ENCODE data around the gene CCSER1.

CCSER1 gene

GRCh38 chr4:91283726-91284230, 1156.6 kb downstream of the CCSER1 start:
- no peak for DNase-seq (ENCODE audit: low read depth, low spot score)
- no peak overlapping the region for H3K9ac ChIP-seq (ENCODE audit: insufficient read length)
- no peak for TF ChIP-seq FOXP2 (optimal IDR thresholded peaks at IDR 0.05; ENCODE audit: control extremely low read depth, extremely low read length, insufficient read depth)
- TF ChIP-seq POLR2AphosphoS5 (IDR thresholded peaks at IDR 0.05; ENCODE audit: borderline replicate concordance, low read depth, low read length) = no peak
- TF ChIP-seq EZH2 (IDR thresholded peaks at IDR 0.05) = no peak
- H3K27ac ChIP-seq = no peak overlapping the region
- no peaks in the 10 kb centered on the region for H3K9me3 ChIP-seq (ENCODE audit: low read depth, low read length)
- no peak overlapping the region for H3K4me3 ChIP-seq
- no peaks in the 10 kb centered on the region for H3K36me3 ChIP-seq (ENCODE audit: insufficient read depth, low read length)

- H3K9me3 ChIP-seq (ENCODE audit: low read depth, low read length) = no peaks in the 10 kb centered on the region
- H3K27ac ChIP-seq = no peak overlapping the region
- no peaks in the 10 kb centered on the region for H3K36me3 ChIP-seq (ENCODE audit: insufficient read depth, low read length)
- no peak for TF ChIP-seq POLR2AphosphoS5 (IDR thresholded peaks at IDR 0.05; ENCODE audit: borderline replicate concordance, low read depth, low read length)
- no peak for TF ChIP-seq EZH2 (IDR thresholded peaks at IDR 0.05)
- no peak for TF ChIP-seq FOXP2 (optimal IDR thresholded peaks at IDR 0.05; ENCODE audit: control extremely low read depth, extremely low read length, insufficient read depth)
- H3K9ac ChIP-seq (ENCODE audit: insufficient read length) = no peak overlapping the region
- no peak for DNase-seq (ENCODE audit: low read depth, low spot score)
- no peak overlapping the region for H3K4me3 ChIP-seq
Observed at GRCh38 chr4:91284480-91284879, 1157.3 kb downstream of the CCSER1 start.

- TF ChIP-seq FOXP2 (optimal IDR thresholded peaks at IDR 0.05; ENCODE audit: control extremely low read depth, extremely low read length, insufficient read depth) (no peak), EZH2 (IDR thresholded peaks at IDR 0.05) (no peak), POLR2AphosphoS5 (IDR thresholded peaks at IDR 0.05; ENCODE audit: borderline replicate concordance, low read depth, low read length) (no peak)
- Histone ChIP-seq H3K9me3 (ENCODE audit: low read depth, low read length) (no peaks in the 10 kb centered on the region), H3K36me3 (ENCODE audit: insufficient read depth, low read length) (no peaks in the 10 kb centered on the region), H3K4me3 (no peak overlapping the region), H3K9ac (ENCODE audit: insufficient read length) (no peak overlapping the region), H3K27ac (no peak overlapping the region)
- no peak for DNase-seq (ENCODE audit: low read depth, low spot score)
Observed at GRCh38 chr4:91285487-91285886, 1158.3 kb downstream of the CCSER1 start.

- H3K36me3 ChIP-seq (ENCODE audit: insufficient read depth, low read length) = no peaks in the 10 kb centered on the region
- H3K9ac ChIP-seq (ENCODE audit: insufficient read length) = no peak overlapping the region
- no peak overlapping the region for H3K27ac ChIP-seq
- DNase-seq (ENCODE audit: low read depth, low spot score) = no peak
- no peak for TF ChIP-seq POLR2AphosphoS5 (IDR thresholded peaks at IDR 0.05; ENCODE audit: borderline replicate concordance, low read depth, low read length)
- no peak for TF ChIP-seq EZH2 (IDR thresholded peaks at IDR 0.05)
- no peak overlapping the region for H3K4me3 ChIP-seq
- H3K9me3 ChIP-seq (ENCODE audit: low read depth, low read length) = no peaks in the 10 kb centered on the region
Observed at GRCh38 chr4:91288702-91289311, 1161.6 kb downstream of the CCSER1 start.

- Histone ChIP-seq H3K9ac (ENCODE audit: insufficient read length) (no peak overlapping the region), H3K36me3 (ENCODE audit: insufficient read depth, low read length) (no peaks in the 10 kb centered on the region), H3K9me3 (ENCODE audit: low read depth, low read length) (no peaks in the 10 kb centered on the region), H3K27ac (no peak overlapping the region), H3K4me3 (no peak overlapping the region)
- no peak for DNase-seq (ENCODE audit: low read depth, low spot score)
- TF ChIP-seq EZH2 (IDR thresholded peaks at IDR 0.05) (no peak), FOXP2 (optimal IDR thresholded peaks at IDR 0.05; ENCODE audit: control extremely low read depth, extremely low read length, insufficient read depth) (no peak), POLR2AphosphoS5 (IDR thresholded peaks at IDR 0.05; ENCODE audit: borderline replicate concordance, low read depth, low read length) (no peak)
Observed at GRCh38 chr4:91298156-91298700, 1171.0 kb downstream of the CCSER1 start.

GRCh38 chr4:91298824-91299223, 1171.6 kb downstream of the CCSER1 start:
- Histone ChIP-seq H3K9me3 (ENCODE audit: low read depth, low read length) (no peaks in the 10 kb centered on the region), H3K9ac (ENCODE audit: insufficient read length) (no peak overlapping the region), H3K4me3 (no peak overlapping the region), H3K36me3 (ENCODE audit: insufficient read depth, low read length) (no peaks in the 10 kb centered on the region), H3K27ac (no peak overlapping the region)
- TF ChIP-seq FOXP2 (optimal IDR thresholded peaks at IDR 0.05; ENCODE audit: control extremely low read depth, extremely low read length, insufficient read depth) (no peak), POLR2AphosphoS5 (IDR thresholded peaks at IDR 0.05; ENCODE audit: borderline replicate concordance, low read depth, low read length) (no peak), EZH2 (IDR thresholded peaks at IDR 0.05) (no peak)
- DNase-seq (ENCODE audit: low read depth, low spot score) = no peak

- DNase-seq (ENCODE audit: low read depth, low spot score) = no peak
- no peaks in the 10 kb centered on the region for H3K36me3 ChIP-seq (ENCODE audit: insufficient read depth, low read length)
- no peak for TF ChIP-seq EZH2 (IDR thresholded peaks at IDR 0.05)
- TF ChIP-seq POLR2AphosphoS5 (IDR thresholded peaks at IDR 0.05; ENCODE audit: borderline replicate concordance, low read depth, low read length) = no peak
- no peak for TF ChIP-seq FOXP2 (optimal IDR thresholded peaks at IDR 0.05; ENCODE audit: control extremely low read depth, extremely low read length, insufficient read depth)
Observed at GRCh38 chr4:91302120-91302519, 1174.9 kb downstream of the CCSER1 start.

GRCh38 chr4:91304292-91304691, 1177.1 kb downstream of the CCSER1 start:
- TF ChIP-seq EZH2 (IDR thresholded peaks at IDR 0.05) (no peak), POLR2AphosphoS5 (IDR thresholded peaks at IDR 0.05; ENCODE audit: borderline replicate concordance, low read depth, low read length) (no peak), FOXP2 (optimal IDR thresholded peaks at IDR 0.05; ENCODE audit: control extremely low read depth, extremely low read length, insufficient read depth) (no peak)
- H3K9ac ChIP-seq (ENCODE audit: insufficient read length) = no peak overlapping the region
- DNase-seq (ENCODE audit: low read depth, low spot score) = no peak
- no peak overlapping the region for H3K4me3 ChIP-seq
- H3K27ac ChIP-seq = no peak overlapping the region
- no peaks in the 10 kb centered on the region for H3K36me3 ChIP-seq (ENCODE audit: insufficient read depth, low read length)
- H3K9me3 ChIP-seq (ENCODE audit: low read depth, low read length) = no peaks in the 10 kb centered on the region

More at GRCh38 chr4:91302120-91302519, 1174.9 kb downstream of the CCSER1 start:
- Histone ChIP-seq H3K9me3 (ENCODE audit: low read depth, low read length) (no peaks in the 10 kb centered on the region), H3K4me3 (no peak overlapping the region), H3K27ac (no peak overlapping the region), H3K9ac (ENCODE audit: insufficient read length) (no peak overlapping the region)

Measured in SK-N-MC (cell line).